Neuronal stem cell (in vitro differentiated cells): ENCODE measurements around the gene CHRNG.

Experiments used
- DNase-seq: peaks from one replicate; pipeline ENCODE4 v3.0.0-alpha.2; 2013; ENCODE audit warnings: low spot score
- H2AFZ ChIP-seq: one replicate; pipeline ENCODE4 v1.6.1; 2013; ENCODE audit warnings: mild to moderate bottlenecking, low read length, inconsistent platforms
- H2AK5ac ChIP-seq: 2 replicates; pipeline ENCODE4 v1.6.1; 2013; ENCODE audit warnings: low read depth, mild to moderate bottlenecking, inconsistent platforms, low read length, moderate library complexity, mixed read lengths
- H2BK120ac ChIP-seq: 2 replicates; pipeline ENCODE4 v1.6.1; 2013; ENCODE audit warnings: low read depth, mild to moderate bottlenecking, inconsistent platforms, low read length, moderate library complexity, mixed read lengths
- H2BK12ac ChIP-seq: one replicate; pipeline ENCODE4 v1.6.1; 2013; ENCODE audit warnings: low read length, inconsistent platforms
- H2BK15ac ChIP-seq: 2 replicates; pipeline ENCODE4 v1.6.1; 2013; ENCODE audit warnings: mild to moderate bottlenecking, low read length, inconsistent platforms, mixed read lengths
- H2BK5ac ChIP-seq: one replicate; pipeline ENCODE4 v1.6.1; 2013; ENCODE audit warnings: inconsistent platforms, mild to moderate bottlenecking, low read length, moderate library complexity
- H3K14ac ChIP-seq: one replicate; pipeline ENCODE4 v1.6.1; 2013; ENCODE audit warnings: low read length, inconsistent platforms
- H3K18ac ChIP-seq: 2 replicates; pipeline ENCODE4 v1.6.1; 2013; ENCODE audit warnings: low read length, inconsistent platforms
- H3K23ac ChIP-seq: 2 replicates; pipeline ENCODE4 v1.6.1; 2013; ENCODE audit warnings: low read depth, mild to moderate bottlenecking, mixed read lengths, low read length, inconsistent platforms; ENCODE audit not compliant: poor library complexity
- H3K27ac ChIP-seq: replicated peaks from 3 replicates; pipeline ENCODE4 v1.5.1; 2013; ENCODE audit warnings: low read length, inconsistent platforms
- H3K27me3 ChIP-seq, 3 experiments: 2 replicates each; pipeline ENCODE4 v1.6.1; 2013; ENCODE audit warnings: low read length in 3 of 3, mild to moderate bottlenecking in 2 of 3, inconsistent platforms in 1 of 3, low read depth in 1 of 3, mixed read lengths in 1 of 3, moderate library complexity in 1 of 3; ENCODE audit not compliant: control insufficient read depth in 3 of 3, insufficient read depth in 3 of 3
- H3K36me3 ChIP-seq, 2 donors: replicated peaks in 1 of 2; 2 replicates each; pipeline ENCODE4 v1.6.1; 2013; ENCODE audit warnings: low read length in 2 of 2; ENCODE audit not compliant: control insufficient read depth in 2 of 2, insufficient read depth in 2 of 2
- H3K4ac ChIP-seq: 2 replicates; pipeline ENCODE4 v1.6.1; 2013; ENCODE audit warnings: inconsistent platforms, mild to moderate bottlenecking, low read length, moderate library complexity
- H3K4me1 ChIP-seq, 2 donors: 1 replicate in 1 of 2; 2 replicates in 1 of 2; pipeline ENCODE4 v1.6.1; 2013; ENCODE audit warnings: low read length in 2 of 2, low read depth in 1 of 2; ENCODE audit not compliant: control insufficient read depth in 2 of 2, insufficient read depth in 1 of 2
- H3K4me2 ChIP-seq: one replicate; pipeline ENCODE4 v1.6.1; 2013; ENCODE audit warnings: mild to moderate bottlenecking, low read length, inconsistent platforms; ENCODE audit not compliant: insufficient read depth, poor library complexity, severe bottlenecking
- H3K4me3 ChIP-seq, 2 donors: 2 replicates each; pipeline ENCODE4 v1.5.1; 2013; ENCODE audit warnings: low read length in 2 of 2, mild to moderate bottlenecking in 2 of 2, inconsistent platforms in 1 of 2, moderate library complexity in 1 of 2
- H3K79me1 ChIP-seq: one replicate; pipeline ENCODE4 v1.6.1; 2013; ENCODE audit warnings: low read depth, mild to moderate bottlenecking, inconsistent platforms, low read length, moderate library complexity
- H3K9ac ChIP-seq: one replicate; pipeline ENCODE4 v1.6.1; 2013; ENCODE audit warnings: mild to moderate bottlenecking, low read depth, low read length, inconsistent platforms; ENCODE audit not compliant: poor library complexity
- H3K9me3 ChIP-seq, 2 donors: replicated peaks in 1 of 2; 2 replicates each; pipeline versions ENCODE3 to v1.6.1; 2013; ENCODE audit warnings: low read length in 2 of 2, mild to moderate bottlenecking in 2 of 2, inconsistent platforms in 1 of 2, low read depth in 1 of 2, mixed read lengths in 1 of 2, moderate library complexity in 1 of 2; ENCODE audit not compliant: control insufficient read depth in 2 of 2, insufficient read depth in 1 of 2
- H4K8ac ChIP-seq: one replicate; pipeline ENCODE4 v1.6.1; 2013; ENCODE audit warnings: low read depth, mild to moderate bottlenecking, inconsistent platforms, low read length, moderate library complexity
- H4K91ac ChIP-seq: one replicate; pipeline ENCODE4 v1.6.1; 2013; ENCODE audit warnings: low read length, low read depth, mild to moderate bottlenecking, inconsistent platforms; ENCODE audit not compliant: poor library complexity
- WGBS, 2 donors: extraction: QIAGEN DNeasy Blood & Tissue Kit; methylation state at CpG; one replicate each; pipeline ENCODE4 v1.1.7; 2013; ENCODE audit warnings: missing lambda C conversion rate in 2 of 2, mixed read lengths in 1 of 2; ENCODE audit not compliant: insufficient read length in 2 of 2, insufficient replicate concordance in 1 of 2; ENCODE audit errors: extremely low coverage in 2 of 2; 5-methylcytosine and 5-hydroxymethylcytosine counted together

CHRNG gene

GRCh38 chr2:232542715-232543467 lies 3.4 kb downstream of the CHRNG start:
- Histone ChIP-seq H3K4ac (no peak overlapping the region), H2BK15ac (no peak overlapping the region), H2BK12ac (no peak overlapping the region), H4K91ac (no peak overlapping the region), H3K14ac (no peak overlapping the region), H3K4me2 (no peak overlapping the region), H3K23ac (peak overlapping the region; percentile 47), H3K36me3 (peaks cover 13 to 30% of the 10 kb centered on the region in 2 donors), H3K4me3 (no peak overlapping the region), H2BK120ac (no peak overlapping the region), H2AFZ (no peak overlapping the region), H2BK5ac (no peak overlapping the region), H3K4me1 (peaks cover 6 to 15% of the 10 kb centered on the region in 2 donors), H3K27ac (no peak overlapping the region), H3K9ac (no peak overlapping the region), H4K8ac (no peak overlapping the region), H3K18ac (no peak overlapping the region), H3K27me3 (no peaks in the 10 kb centered on the region), H3K79me1 (peaks cover 6% of the 10 kb centered on the region), H3K9me3 (peaks cover 0 to 6% of the 10 kb centered on the region in 2 donors), H2AK5ac (peak overlapping the region; percentile 22)
- DNase-seq, result no peak
- no CpG with 5 or more reads among the region's 20 CpGs for WGBS, 2 donors

- Histone ChIP-seq H3K4me3 (peak overlapping the region in 1 of 2 donors; percentile 41), H3K14ac (no peak overlapping the region), H3K79me1 (peaks cover 6% of the 10 kb centered on the region), H2BK12ac (no peak overlapping the region), H3K4me1 (peaks cover 6 to 12% of the 10 kb centered on the region in 2 donors), H3K9ac (no peak overlapping the region), H4K91ac (no peak overlapping the region), H3K27ac (no peak overlapping the region), H3K4me2 (no peak overlapping the region), H3K23ac (peak overlapping the region; percentile 47), H4K8ac (no peak overlapping the region), H2AK5ac (no peak overlapping the region), H3K9me3 (peaks cover 0 to 11% of the 10 kb centered on the region in 2 donors), H2BK120ac (no peak overlapping the region), H3K18ac (no peak overlapping the region), H3K4ac (no peak overlapping the region), H2AFZ (no peak overlapping the region), H3K36me3 (peaks cover 13 to 35% of the 10 kb centered on the region in 2 donors), H2BK5ac (no peak overlapping the region), H2BK15ac (no peak overlapping the region), H3K27me3 (no peaks in the 10 kb centered on the region)
- DNase-seq, result no peak
- WGBS, 2 donors, result no CpG with 5 or more reads among the region's 14 CpGs
These were observed 4.0 kb downstream of the CHRNG start for GRCh38 chr2:232543491-232543890.

GRCh38 chr2:232543928-232544631 lies 4.6 kb downstream of the CHRNG start:
- Histone ChIP-seq H3K14ac (peak overlapping the region; percentile 92), H3K4me3 (no peak overlapping the region), H3K9ac (no peak overlapping the region), H2BK12ac (no peak overlapping the region), H3K79me1 (peaks cover 6% of the 10 kb centered on the region), H3K4me2 (no peak overlapping the region), H3K36me3 (peaks cover 13 to 39% of the 10 kb centered on the region in 2 donors), H3K18ac (peak overlapping the region; percentile 73), H2BK120ac (peak overlapping the region; percentile 53), H4K91ac (no peak overlapping the region), H3K4ac (no peak overlapping the region), H3K9me3 (peaks cover 0 to 17% of the 10 kb centered on the region in 2 donors), H4K8ac (no peak overlapping the region), H3K27ac (no peak overlapping the region), H2AK5ac (no peak overlapping the region), H2AFZ (no peak overlapping the region), H3K27me3 (no peaks in the 10 kb centered on the region), H3K4me1 (peaks cover 6 to 9% of the 10 kb centered on the region in 2 donors), H2BK15ac (no peak overlapping the region), H3K23ac (peak overlapping the region; percentile 10), H2BK5ac (no peak overlapping the region)
- no CpG with 5 or more reads among the region's 19 CpGs for WGBS, 2 donors
- DNase-seq, result no peak

GRCh38 chr2:232544674-232545073 lies 5.2 kb downstream of the CHRNG start:
- DNase-seq, result no peak
- H3K23ac ChIP-seq, result no peak overlapping the region
- H3K9me3 ChIP-seq, result peaks cover 0 to 19% of the 10 kb centered on the region in 2 donors
- peaks cover 13 to 39% of the 10 kb centered on the region in 2 donors for H3K36me3 ChIP-seq
- H2AFZ ChIP-seq, result no peak overlapping the region
- H3K4me2 ChIP-seq, result no peak overlapping the region
- no peak overlapping the region for H3K18ac ChIP-seq
- no CpG with 5 or more reads among the region's 6 CpGs for WGBS, 2 donors
- H2BK5ac ChIP-seq, result no peak overlapping the region
- H3K27ac ChIP-seq, result no peak overlapping the region
- H3K4me1 ChIP-seq, result peaks cover 0 to 4% of the 10 kb centered on the region in 2 donors
- peak overlapping the region; percentile 92 for H3K14ac ChIP-seq
- H2AK5ac ChIP-seq, result no peak overlapping the region
- H2BK120ac ChIP-seq, result no peak overlapping the region
- no peak overlapping the region for H4K91ac ChIP-seq
- no peak overlapping the region for H3K4me3 ChIP-seq
- no peaks in the 10 kb centered on the region for H3K27me3 ChIP-seq
- no peak overlapping the region for H4K8ac ChIP-seq
- H3K9ac ChIP-seq, result no peak overlapping the region
- H2BK12ac ChIP-seq, result no peak overlapping the region
- no peak overlapping the region for H3K4ac ChIP-seq
- H3K79me1 ChIP-seq, result peaks cover 6% of the 10 kb centered on the region
- no peak overlapping the region for H2BK15ac ChIP-seq
